ENCODE data around the gene SETD7.

Gene SETD7

GRCh38 chr4:139556071-139556723 is at the start of gene SETD7:
Gene SETD7 (minus strand): TSS chr4:139556219. CDS start chr4:139556137, 82 bp downstream.
- peak; percentile 83 for DNase-seq (ENCODE audit: low read depth)
- TF ChIP-seq CTCF (conservative IDR thresholded peaks at IDR 0.05; ENCODE audit: low read length): no peak
- peak within 1 kb of the TSS; percentile 88 for H3K4me3 ChIP-seq (ENCODE audit: low read length)

DNA sequence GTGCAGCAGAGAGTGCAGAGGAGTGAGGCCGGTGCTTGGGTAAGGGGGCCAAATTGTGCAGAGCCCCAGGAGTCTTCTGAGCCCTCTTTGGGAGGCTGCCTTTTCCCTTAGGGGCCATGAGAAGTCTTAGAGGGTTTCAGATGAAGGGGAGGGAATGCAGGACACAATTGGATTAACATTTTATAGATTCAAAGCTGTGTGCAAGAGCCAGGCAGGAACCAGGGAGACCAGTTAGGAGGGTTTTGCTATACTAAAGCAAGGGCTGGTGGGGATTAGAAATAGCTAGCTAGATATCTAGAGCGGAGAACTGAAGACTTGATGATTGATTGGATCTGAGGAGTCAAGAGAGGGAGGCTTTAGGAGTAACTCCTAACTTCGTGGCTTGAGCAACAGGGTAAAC is 49.5 kb upstream of the SETD7 start:
- no peak for DNase-seq (ENCODE audit: low read depth)
- TF ChIP-seq CTCF (conservative IDR thresholded peaks at IDR 0.05; ENCODE audit: low read length): no peak
- H3K4me3 ChIP-seq (ENCODE audit: low read length): no peak overlapping the region

DNA sequence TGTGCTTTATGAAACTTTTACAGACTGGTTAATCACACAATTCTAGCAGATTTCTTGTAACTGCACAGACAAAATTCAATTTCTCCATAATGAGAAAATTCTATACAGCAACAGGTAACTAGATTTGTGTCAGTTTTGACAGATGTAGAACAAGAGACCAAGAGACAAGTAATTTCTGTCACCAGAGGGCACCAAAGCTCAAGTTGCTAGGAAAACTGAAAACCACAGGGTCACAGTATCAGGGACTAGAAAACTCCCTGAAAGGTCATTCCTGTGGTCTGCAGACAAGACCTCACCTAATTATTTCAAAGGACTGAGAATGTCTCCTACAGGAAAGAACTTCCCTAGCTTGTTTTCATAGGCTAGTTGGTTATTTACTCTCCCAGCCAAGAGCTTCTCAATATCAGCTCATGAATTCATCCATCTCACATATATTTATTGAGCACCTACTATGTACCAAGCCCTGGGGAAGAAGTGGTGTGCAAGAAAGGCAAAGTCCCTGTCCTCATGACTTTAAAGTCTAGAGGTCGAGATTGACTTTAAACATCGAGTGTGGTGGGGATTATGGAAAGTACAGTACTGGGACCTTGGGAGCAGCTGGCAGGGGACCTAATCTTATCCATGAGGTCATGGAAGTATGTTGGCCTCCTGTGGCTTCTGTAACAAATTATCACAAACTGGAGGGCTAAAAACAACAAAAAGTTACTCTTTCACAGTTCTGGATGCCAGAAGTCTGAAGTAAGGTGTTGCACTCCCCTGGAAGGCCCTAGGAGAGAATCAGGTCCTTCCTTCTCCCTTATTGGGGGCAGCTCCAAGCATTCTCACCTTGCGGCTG is 47.8 kb upstream of the SETD7 start:
- DNase-seq (ENCODE audit: low read depth): peak; percentile 67
- peak; percentile 78 for TF ChIP-seq CTCF (conservative IDR thresholded peaks at IDR 0.05; ENCODE audit: low read length)
- H3K4me3 ChIP-seq (ENCODE audit: low read length): no peak overlapping the region

DNA sequence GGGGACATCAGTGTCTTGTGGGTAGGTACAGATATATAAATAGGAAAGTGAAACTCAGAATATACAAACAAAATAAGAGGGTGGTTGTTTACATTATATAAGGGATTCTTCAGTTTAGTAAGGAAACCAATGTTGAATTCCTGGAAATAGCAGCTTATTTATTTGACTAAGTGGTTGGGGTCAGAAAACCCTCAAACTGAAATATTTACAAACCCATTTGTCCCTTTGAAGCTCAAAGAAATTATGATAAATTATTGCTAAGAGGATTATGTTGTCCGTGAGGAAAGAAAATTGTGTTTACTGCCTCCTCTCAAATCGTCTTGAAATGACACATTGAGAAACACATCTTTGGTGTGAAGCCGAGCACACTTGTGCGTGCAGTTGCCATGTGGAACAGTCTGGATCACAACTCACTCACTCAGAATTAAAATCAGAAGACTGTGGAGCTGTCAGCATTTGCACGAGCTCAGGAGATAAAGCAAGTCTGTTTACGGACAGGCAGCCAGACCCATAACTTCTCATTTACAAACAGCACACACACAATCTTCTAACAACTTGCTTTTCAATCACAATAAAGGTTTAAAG is 46.8 kb upstream of the SETD7 start:
- DNase-seq (ENCODE audit: low read depth): no peak
- no peak overlapping the region for H3K4me3 ChIP-seq (ENCODE audit: low read length)
- no peak for TF ChIP-seq CTCF (conservative IDR thresholded peaks at IDR 0.05; ENCODE audit: low read length)

- H3K4me3 ChIP-seq (ENCODE audit: low read length): no peak overlapping the region
- DNase-seq (ENCODE audit: low read depth): no peak
- TF ChIP-seq CTCF (conservative IDR thresholded peaks at IDR 0.05; ENCODE audit: low read length): no peak
These were observed 44.6 kb upstream of the SETD7 start for GRCh38 chr4:139600662-139601061.

GRCh38 chr4:139599594-139600374 is 43.8 kb upstream of the SETD7 start:
- DNase-seq (ENCODE audit: low read depth): peak; percentile 31
- no peak for TF ChIP-seq CTCF (conservative IDR thresholded peaks at IDR 0.05; ENCODE audit: low read length)
- H3K4me3 ChIP-seq (ENCODE audit: low read length): no peak overlapping the region

Measured in AG10803 (cell line).